AML-193 (cell line): ENCODE results near the gene COPE.
"Not testable (repeated sequence)": the region's sequence is repeated elsewhere in the genome, so short reads cannot be mapped to it uniquely, and the experiment has no call there.

Source experiments
- DNase-seq, 2 experiments: peaks; one replicate each; lab custom pipeline; 2025; lab: John Stamatoyannopoulos, UW

COPE gene

GRCh38 chr19:18919086-18919899 lies at the start of gene COPE, which contains the start of gene DDX49:
Gene COPE, minus strand, starts transcription at chr19:18919387. Its CDS starts 39 bp downstream, at chr19:18919348.
Gene DDX49, plus strand, starts transcription at chr19:18919715. Its CDS starts 27 bp downstream, at chr19:18919742.
- peak; percentile 99 to 100 for DNase-seq

DNA sequence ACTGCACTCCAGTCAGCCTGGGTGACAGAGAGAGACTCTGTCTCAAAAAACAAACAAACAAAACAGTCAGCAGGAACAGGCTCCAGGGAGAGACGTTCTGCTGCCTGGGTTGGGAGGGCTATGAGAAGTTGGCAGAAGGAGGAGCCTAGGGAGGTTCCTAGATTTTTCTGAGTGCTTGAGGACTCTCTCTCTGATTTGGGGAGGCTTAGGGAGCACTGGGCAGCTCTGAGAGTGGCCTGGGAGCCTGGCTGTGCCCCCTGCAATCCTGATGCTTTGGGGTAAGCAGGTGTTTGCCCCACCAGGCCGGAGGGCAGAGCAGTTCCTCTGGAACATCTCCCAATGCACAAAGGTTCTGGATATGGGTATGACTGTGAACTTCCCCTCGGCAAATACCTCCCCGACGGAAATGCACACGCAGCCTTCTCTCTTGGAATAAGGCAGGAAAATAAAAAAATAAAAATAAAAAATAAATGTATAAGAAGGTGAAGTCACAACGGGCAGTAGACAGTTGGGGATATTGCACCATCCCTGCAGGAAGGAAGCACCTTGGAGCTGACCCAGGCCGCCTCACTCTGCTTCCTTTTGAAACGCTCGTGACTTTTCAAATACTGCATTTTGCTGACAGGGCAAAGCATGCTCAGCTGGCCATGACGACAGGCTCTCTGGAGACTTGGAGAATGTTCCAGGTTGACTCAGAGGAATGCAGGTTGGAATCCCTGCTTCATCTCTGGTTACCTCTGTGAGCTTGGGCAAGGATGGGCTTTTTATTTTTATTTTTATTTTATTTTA lies 48.4 kb upstream of the COPE start:
- peak; percentile 90 to 93 for DNase-seq

DNA sequence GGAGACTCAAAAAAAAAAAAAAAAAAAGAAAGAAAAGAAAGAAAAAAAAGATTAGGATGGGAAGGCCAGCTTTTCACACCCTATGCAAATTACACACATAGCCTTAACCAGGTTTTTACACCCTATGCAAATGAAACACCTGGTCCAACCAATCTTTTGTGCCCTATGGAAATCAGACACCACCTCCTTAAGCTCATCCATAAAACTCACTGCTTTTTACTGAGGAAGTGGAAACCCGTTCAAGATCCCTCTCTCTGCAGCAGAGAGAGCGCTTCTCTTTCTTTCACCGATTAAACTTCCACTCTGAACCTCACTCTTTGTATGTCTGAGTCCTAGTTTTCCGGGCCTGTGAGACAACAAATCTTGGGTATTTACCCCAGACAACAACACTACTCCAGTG lies 47.1 kb upstream of the COPE start:
- DNase-seq, result peak in 1 of 2 experiments; percentile 10

DNA sequence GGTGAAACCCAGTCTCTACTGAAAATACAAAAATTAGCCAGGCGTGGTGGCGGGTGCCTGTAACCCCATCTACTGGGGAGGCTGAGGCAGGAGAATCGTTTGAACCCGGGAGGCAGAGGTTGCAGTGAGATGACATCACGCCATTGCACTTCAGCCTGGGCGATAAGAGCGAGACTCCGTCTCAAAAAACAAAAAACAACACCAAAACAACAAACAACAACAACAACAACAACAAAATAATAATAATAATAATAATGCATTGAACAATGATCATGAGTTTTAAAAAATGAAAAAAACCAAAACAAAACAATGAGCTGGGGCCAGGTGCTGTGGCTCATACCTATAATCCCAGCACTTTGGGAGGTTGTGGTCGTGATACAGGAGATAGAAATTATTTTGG lies 44.9 kb upstream of the COPE start:
- DNase-seq, result no peak

GRCh38 chr19:18961767-18962620 lies 42.8 kb upstream of the COPE start:
- no peak for DNase-seq

DNA sequence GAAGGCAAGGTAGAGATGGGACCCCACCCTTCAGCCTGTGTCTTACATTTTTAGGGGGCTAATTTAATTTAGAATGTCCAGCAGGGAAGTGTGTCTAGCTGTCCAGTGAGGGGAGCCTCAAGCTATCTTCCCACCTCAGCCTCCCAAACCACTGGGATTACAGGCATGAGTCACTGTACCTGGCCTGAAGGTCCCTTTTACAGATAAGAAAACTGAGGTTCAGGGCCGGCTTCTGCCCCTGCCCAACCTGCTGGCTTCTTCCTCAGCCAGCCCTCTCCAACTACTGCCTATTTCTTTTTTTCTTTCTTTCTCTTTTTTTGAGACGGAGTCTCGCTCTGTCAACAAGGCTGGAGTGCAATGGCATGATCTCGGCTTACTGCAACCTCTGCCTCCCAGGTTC lies 41.2 kb upstream of the COPE start:
- DNase-seq, result no peak

- no peak for DNase-seq
Observed at GRCh38 chr19:18955042-18955441, 35.9 kb upstream of the COPE start.

DNA sequence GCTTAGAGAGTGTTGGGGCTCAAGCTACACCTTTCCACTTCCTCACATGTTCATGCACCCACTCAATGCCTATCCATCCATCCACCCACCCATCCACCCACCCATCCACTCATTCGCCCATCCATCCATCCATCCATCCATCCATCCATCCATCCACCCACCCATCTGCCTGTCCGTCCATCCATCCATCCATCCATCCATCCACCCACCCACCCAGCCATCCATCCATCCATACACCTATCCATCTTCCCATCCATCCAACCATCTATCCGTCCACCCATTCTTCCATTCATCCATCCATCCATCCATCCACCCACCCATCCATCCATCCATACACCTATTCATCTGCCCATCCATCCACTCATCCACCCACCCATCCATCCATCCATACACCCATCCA lies 34.9 kb upstream of the COPE start:
- no peak for DNase-seq

- not testable (repeated sequence) for DNase-seq
Observed at GRCh38 chr19:18952364-18953003, 33.3 kb upstream of the COPE start.

- DNase-seq, result peak; percentile 13 to 21
Observed at GRCh38 chr19:18951721-18952281, 32.6 kb upstream of the COPE start.

GRCh38 chr19:18949858-18950257 lies 30.7 kb upstream of the COPE start:
- no peak for DNase-seq

- DNase-seq, result no peak
Observed at GRCh38 chr19:18948976-18949356, 29.8 kb upstream of the COPE start.

GRCh38 chr19:18948075-18948975 lies 29.1 kb upstream of the COPE start:
- DNase-seq, result no peak

DNA sequence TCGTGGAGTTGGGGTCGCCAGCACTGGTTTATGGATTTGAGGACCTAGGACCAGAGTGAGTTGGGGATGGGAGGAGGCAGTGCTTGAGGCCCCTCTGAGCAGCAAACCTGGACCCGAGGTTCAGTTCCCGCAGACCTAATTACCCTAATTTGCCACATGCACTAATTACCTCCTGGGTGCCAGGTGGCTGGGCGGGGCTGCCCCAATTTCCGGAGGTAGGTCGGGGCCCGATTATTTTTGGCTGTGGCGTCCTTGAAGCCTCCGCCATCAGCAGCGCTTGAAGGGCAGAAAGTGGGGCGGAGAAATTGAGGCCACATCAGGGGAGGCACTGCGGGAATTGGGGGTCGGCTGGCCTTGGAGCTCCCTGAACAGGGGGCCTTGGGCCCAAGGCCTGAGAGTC lies 27.7 kb upstream of the COPE start:
- no peak for DNase-seq

- no peak for DNase-seq
Observed at GRCh38 chr19:18946335-18946734, 27.1 kb upstream of the COPE start.

DNA sequence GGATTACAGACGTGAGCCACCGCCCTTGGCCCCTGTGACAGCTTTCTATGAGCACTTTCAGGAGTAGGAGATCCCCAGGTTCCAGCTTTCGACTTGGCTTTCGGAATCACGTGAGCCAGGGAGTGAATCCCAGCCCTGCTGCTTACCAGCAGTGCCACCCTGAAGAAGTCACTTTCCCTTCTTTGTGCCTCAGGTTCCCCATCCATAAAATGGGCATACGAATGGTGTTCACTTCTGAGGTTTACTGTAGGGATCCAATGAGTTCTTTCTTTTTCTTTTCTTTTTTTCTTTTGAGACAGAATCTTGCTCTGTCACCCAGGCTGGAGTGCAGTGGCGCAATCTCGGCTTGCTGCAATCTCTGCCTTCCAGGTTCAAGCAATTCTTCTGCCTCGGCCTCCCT lies 26.1 kb upstream of the COPE start:
- no peak for DNase-seq

- DNase-seq, result no peak
Observed at GRCh38 chr19:18943465-18943864, 24.3 kb upstream of the COPE start.

DNA sequence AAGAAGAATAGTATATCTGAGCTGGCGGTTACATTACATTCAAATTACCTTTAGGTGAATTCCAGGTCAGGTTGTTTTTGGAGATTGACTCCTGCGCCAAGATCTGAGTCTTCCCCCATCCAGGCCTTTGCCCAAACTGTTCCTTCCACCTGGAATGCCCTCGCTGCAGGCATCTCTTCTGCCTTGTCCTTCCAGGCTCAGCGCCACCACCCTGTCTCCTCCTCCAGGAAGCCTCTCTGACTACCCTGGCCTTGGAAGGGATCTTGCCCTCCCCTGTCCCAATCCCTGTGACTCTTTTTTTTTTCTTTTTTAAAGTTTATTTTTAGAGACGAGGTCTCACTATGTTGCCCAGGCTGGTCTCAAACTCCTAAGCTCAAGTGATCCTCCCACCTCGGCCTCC lies 23.5 kb upstream of the COPE start:
- DNase-seq, result no peak

GRCh38 chr19:18941628-18942354 lies 22.6 kb upstream of the COPE start:
- DNase-seq, result no peak
